Measurements from ENCODE around the gene FYCO1. TPM values are rescaled to one million over a fixed set of nuclear protein-coding genes. Genes with fewer than 3 reads are reported as not detected.

FYCO1 gene
- total and polyA plus RNA-seq, 7 experiments from 2014 or later: 0.95 to 27.5 (median 21.5) TPM

DNA sequence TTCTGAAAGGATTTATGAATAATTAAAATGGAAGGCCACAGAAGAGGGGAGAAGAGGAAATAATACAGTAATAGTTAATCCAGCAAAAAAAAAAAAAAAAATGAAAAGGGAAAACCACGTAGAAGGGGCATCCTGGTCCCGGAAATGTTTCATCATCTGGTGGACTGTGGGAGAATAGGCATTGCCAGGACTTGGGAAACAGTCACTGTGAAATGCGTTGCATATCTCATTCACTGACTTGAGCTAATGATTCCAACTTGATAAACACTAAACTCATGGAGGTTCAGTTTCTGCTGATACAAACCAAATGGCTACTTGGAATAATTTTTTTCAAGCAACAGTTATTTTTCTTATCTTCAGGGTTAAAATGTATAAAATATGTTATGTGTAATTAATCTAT, 28.5 kb upstream of the FYCO1 start:
- H3K27me3 Mint-ChIP-seq: peaks cover 0 to 15% (median 0%) of the 10 kb centered on the region in 5 donors
- H3K36me3 Mint-ChIP-seq: peaks cover 0 to 12% (median 3%) of the 10 kb centered on the region in 5 donors
- ATAC-seq (no peak), DNase-seq (no peak)
- peaks cover 0 to 6% (median 0%) of the 10 kb centered on the region in 3 experiments for H3K9me3 ChIP-seq (ENCODE audit: control insufficient read depth in 2 of 3, low read length in 3 of 3)
- no peak overlapping the region for H3K27ac ChIP-seq (ENCODE audit: low read depth, low read length)
- H3K27me3 ChIP-seq (ENCODE audit: control insufficient read depth in 2 of 2, insufficient read depth in 2 of 2, low read length in 2 of 2): no peaks in the 10 kb centered on the region
- no peak overlapping the region for H3K4me3 ChIP-seq (ENCODE audit: low read length)
- intact Hi-C loops (cut with micrococcal nuclease): no loop called here
- ChIA-PET CTCF (no interaction called here), POLR2A (no interaction called here)
- H3K4me1 ChIP-seq (ENCODE audit: control insufficient read depth in 2 of 2, insufficient read depth in 2 of 2, low read length in 2 of 2): no peaks in the 10 kb centered on the region
- H3K27ac Mint-ChIP-seq: no peak overlapping the region
- H3K4me1 Mint-ChIP-seq: peaks cover 0 to 8% (median 3%) of the 10 kb centered on the region in 7 donors
- H3K9me3 Mint-ChIP-seq: peaks cover 0 to 20% (median 9%) of the 10 kb centered on the region in 11 donors
- H3K36me3 ChIP-seq (ENCODE audit: control insufficient read depth in 2 of 3, insufficient read depth in 3 of 3, low read length in 3 of 3): no peaks in the 10 kb centered on the region
- H3K4me3 Mint-ChIP-seq: no peak overlapping the region

DNA sequence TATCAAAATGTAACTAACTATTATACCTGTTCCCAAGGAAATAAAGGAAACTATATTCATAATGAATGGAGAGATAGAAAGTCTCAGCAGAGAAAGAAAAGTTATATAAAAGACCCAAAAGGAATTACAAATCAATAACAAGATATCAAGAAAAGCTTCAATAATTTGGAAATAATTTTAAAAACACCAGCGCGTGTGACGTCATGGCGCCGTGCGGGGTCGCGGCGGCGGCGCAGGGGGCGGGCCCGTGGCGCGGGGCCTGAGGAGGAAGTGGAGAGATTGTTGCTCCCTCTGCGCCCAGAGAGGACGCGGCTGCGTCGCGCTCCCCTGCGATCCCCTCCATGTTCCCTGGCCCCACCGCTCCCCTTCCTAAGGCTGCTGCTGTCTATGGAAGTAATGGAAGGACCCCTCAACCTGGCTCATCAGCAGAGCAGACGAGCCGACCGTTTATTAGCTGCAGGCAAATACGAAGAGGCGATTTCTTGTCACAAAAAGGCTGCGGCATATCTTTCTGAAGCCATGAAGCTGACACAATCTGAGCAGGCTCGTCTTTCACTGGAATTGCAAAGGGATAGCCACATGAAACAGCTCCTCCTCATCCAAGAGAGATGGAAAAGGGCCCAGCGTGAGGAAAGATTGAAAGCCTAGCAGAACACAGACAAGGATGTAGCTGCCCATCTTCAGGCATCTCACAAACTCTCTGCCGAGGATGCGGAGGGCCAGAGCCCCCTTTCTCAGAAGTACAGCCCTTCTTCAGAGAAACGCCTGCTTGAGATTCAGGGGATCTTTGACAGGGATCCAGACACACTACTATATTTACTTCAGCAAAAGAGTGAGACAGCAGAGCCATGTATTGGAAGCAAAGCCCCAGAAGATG, 27.5 kb upstream of the FYCO1 start:
- POLR2A ChIA-PET: no interaction called here
- Mint-ChIP-seq H3K4me1 (peaks cover 0 to 11% (median 3%) of the 10 kb centered on the region in 7 donors), H3K27ac (no peak overlapping the region), H3K27me3 (peaks cover 0 to 15% (median 0%) of the 10 kb centered on the region in 5 donors), H3K4me3 (no peak overlapping the region), H3K36me3 (peaks cover 0 to 14% (median 0%) of the 10 kb centered on the region in 5 donors), H3K9me3 (peaks cover 0 to 11% (median 7%) of the 10 kb centered on the region in 11 donors)
- no peaks in the 10 kb centered on the region for H3K36me3 ChIP-seq (ENCODE audit: control insufficient read depth in 2 of 3, insufficient read depth in 3 of 3, low read length in 3 of 3)
- intact Hi-C loops (cut with micrococcal nuclease): no loop called here
- no peaks in the 10 kb centered on the region for H3K4me1 ChIP-seq (ENCODE audit: control insufficient read depth in 2 of 2, insufficient read depth in 2 of 2, low read length in 2 of 2)
- no peak overlapping the region for H3K4me3 ChIP-seq (ENCODE audit: low read length)
- no peak overlapping the region for H3K27ac ChIP-seq (ENCODE audit: low read depth, low read length)
- CTCF ChIA-PET: interaction anchor here (0.6 to 1.0 kb wide), 2 partner anchors 55 to 190 kb away, joined by 3 read pairs; no protein-coding TSS in a partner anchor
- no peak for DNase-seq
- no peaks in the 10 kb centered on the region for H3K27me3 ChIP-seq (ENCODE audit: control insufficient read depth in 2 of 2, insufficient read depth in 2 of 2, low read length in 2 of 2)
- H3K9me3 ChIP-seq (ENCODE audit: control insufficient read depth in 2 of 3, low read length in 3 of 3): peaks cover 0 to 5% (median 0%) of the 10 kb centered on the region in 3 experiments
- ATAC-seq: no peak

GRCh38 chr3:46021516-46021915, 25.9 kb upstream of the FYCO1 start:
- DNase-seq (no peak), ATAC-seq (no peak)
- peaks cover 0 to 16% (median 4%) of the 10 kb centered on the region in 7 donors for H3K4me1 Mint-ChIP-seq
- H3K4me3 Mint-ChIP-seq: peak overlapping the region in 1 of 10 donors; percentile 29
- ChIA-PET CTCF (no interaction called here), POLR2A (no interaction called here)
- no peaks in the 10 kb centered on the region for H3K9me3 ChIP-seq (ENCODE audit: control insufficient read depth in 2 of 3, low read length in 3 of 3)
- no peak overlapping the region for H3K4me3 ChIP-seq (ENCODE audit: low read length)
- H3K36me3 Mint-ChIP-seq: peaks cover 0 to 7% (median 0%) of the 10 kb centered on the region in 5 donors
- H3K27me3 ChIP-seq (ENCODE audit: control insufficient read depth in 2 of 2, insufficient read depth in 2 of 2, low read length in 2 of 2): no peaks in the 10 kb centered on the region
- H3K4me1 ChIP-seq (ENCODE audit: control insufficient read depth in 2 of 2, insufficient read depth in 2 of 2, low read length in 2 of 2): no peaks in the 10 kb centered on the region
- H3K27ac ChIP-seq (ENCODE audit: low read depth, low read length): no peak overlapping the region
- H3K27ac Mint-ChIP-seq: peak overlapping the region in 1 of 9 donors; percentile 32
- H3K27me3 Mint-ChIP-seq: peaks cover 0 to 13% (median 0%) of the 10 kb centered on the region in 5 donors
- no peaks in the 10 kb centered on the region for H3K36me3 ChIP-seq (ENCODE audit: control insufficient read depth in 2 of 3, insufficient read depth in 3 of 3, low read length in 3 of 3)
- intact Hi-C loops (cut with micrococcal nuclease): no loop called here
- peaks cover 0 to 4% (median 0%) of the 10 kb centered on the region in 11 donors for H3K9me3 Mint-ChIP-seq

DNA sequence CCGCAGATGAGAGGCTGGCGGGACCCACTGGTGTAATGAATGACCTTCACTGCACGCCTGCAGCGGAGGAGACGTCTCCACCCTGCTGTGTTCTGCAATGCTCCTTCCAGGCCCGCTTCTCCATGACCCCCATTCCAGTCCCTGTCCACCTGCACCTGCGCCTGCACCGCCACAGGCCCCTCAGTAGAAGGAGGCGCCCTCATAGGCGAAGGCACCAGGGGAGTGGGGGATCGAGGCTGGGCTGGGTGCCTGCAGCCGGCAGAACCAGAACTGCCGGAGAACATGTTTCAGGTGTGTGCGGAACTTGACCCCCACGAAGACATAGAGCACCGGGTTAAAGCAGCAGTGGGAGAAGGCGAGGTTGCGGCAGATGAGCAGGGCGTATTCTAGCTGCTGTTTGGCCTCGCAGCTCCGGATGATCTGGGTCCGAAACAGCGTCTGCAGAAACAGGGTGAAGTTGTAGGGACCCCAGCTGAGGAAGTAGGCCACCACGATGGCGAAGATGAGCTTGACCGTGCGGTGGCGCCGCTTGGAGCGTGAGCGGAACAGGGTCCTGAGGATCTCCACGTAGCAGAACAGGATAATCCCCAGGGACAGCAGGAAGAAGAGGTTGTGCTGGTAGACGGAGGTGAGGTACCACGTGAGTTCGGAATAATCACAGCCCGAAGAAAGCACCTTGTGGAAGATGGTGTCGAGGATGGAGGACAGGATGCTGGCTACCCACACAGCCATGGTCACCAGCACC, 25.3 kb upstream of the FYCO1 start:
- Mint-ChIP-seq H3K27me3 (peaks cover 0 to 13% (median 0%) of the 10 kb centered on the region in 5 donors), H3K27ac (peak overlapping the region in 1 of 9 donors; percentile 32), H3K36me3 (peaks cover 0 to 7% (median 0%) of the 10 kb centered on the region in 5 donors), H3K4me1 (peaks cover 0 to 16% (median 4%) of the 10 kb centered on the region in 7 donors), H3K9me3 (peaks cover 0 to 4% (median 0%) of the 10 kb centered on the region in 11 donors), H3K4me3 (peak overlapping the region in 1 of 10 donors; percentile 29)
- Histone ChIP-seq H3K27ac (ENCODE audit: low read depth, low read length) (no peak overlapping the region), H3K4me1 (ENCODE audit: control insufficient read depth in 2 of 2, insufficient read depth in 2 of 2, low read length in 2 of 2) (no peaks in the 10 kb centered on the region), H3K9me3 (ENCODE audit: control insufficient read depth in 2 of 3, low read length in 3 of 3) (no peaks in the 10 kb centered on the region), H3K36me3 (ENCODE audit: control insufficient read depth in 2 of 3, insufficient read depth in 3 of 3, low read length in 3 of 3) (no peaks in the 10 kb centered on the region), H3K4me3 (ENCODE audit: low read length) (no peak overlapping the region), H3K27me3 (ENCODE audit: control insufficient read depth in 2 of 2, insufficient read depth in 2 of 2, low read length in 2 of 2) (no peaks in the 10 kb centered on the region)
- intact Hi-C loops (cut with micrococcal nuclease): no loop called here
- no peak for DNase-seq
- CTCF ChIA-PET: interaction anchor here (1.0 kb wide), 1 partner anchor 47 kb away, joined by 3 read pairs; no protein-coding TSS in a partner anchor
- no peak for ATAC-seq
- POLR2A ChIA-PET: no interaction called here

DNA sequence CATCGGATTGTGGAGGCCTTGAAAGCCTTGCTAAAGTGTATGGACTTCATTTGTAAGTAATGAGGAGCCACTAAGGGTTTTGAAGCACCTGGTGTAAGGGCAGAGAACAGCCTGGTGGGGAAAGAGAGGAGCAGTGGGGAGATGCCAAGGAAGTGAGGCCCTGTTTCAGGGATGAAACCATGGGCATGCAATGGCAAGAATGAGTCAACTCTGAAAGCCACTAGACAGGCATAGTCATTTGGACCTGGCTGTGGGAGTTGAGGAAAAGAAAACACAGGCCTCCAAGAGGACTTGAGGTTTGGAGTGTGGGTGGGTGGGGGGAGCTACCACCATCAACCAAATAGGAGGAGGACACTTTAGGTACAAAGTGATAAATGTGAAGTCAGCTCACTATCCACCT, 24.1 kb upstream of the FYCO1 start:
- POLR2A ChIA-PET: interaction anchor here (0.9 to 1.1 kb wide), 2 partner anchors 9 to 11 kb away, joined by 3 read pairs; no protein-coding TSS in a partner anchor
- Mint-ChIP-seq H3K36me3 (peaks cover 0 to 7% (median 0%) of the 10 kb centered on the region in 5 donors), H3K27ac (peak overlapping the region in 1 of 9 donors; percentile 0), H3K27me3 (peaks cover 0 to 10% (median 0%) of the 10 kb centered on the region in 5 donors), H3K9me3 (peaks cover 0 to 7% (median 0%) of the 10 kb centered on the region in 11 donors), H3K4me3 (no peak overlapping the region), H3K4me1 (peaks cover 4 to 16% (median 8%) of the 10 kb centered on the region in 7 donors)
- ATAC-seq (no peak), DNase-seq (peak in 1 of 9 donors; percentile 43)
- intact Hi-C loops (cut with micrococcal nuclease): no loop called here
- no peaks in the 10 kb centered on the region for H3K4me1 ChIP-seq (ENCODE audit: control insufficient read depth in 2 of 2, insufficient read depth in 2 of 2, low read length in 2 of 2)
- no peaks in the 10 kb centered on the region for H3K27me3 ChIP-seq (ENCODE audit: control insufficient read depth in 2 of 2, insufficient read depth in 2 of 2, low read length in 2 of 2)
- H3K4me3 ChIP-seq (ENCODE audit: low read length): no peak overlapping the region
- H3K36me3 ChIP-seq (ENCODE audit: control insufficient read depth in 2 of 3, insufficient read depth in 3 of 3, low read length in 3 of 3): no peaks in the 10 kb centered on the region
- no peaks in the 10 kb centered on the region for H3K9me3 ChIP-seq (ENCODE audit: control insufficient read depth in 2 of 3, low read length in 3 of 3)
- CTCF ChIA-PET: interaction anchor here (1.0 kb wide), 1 partner anchor 48 kb away, joined by 3 read pairs; no protein-coding TSS in a partner anchor
- H3K27ac ChIP-seq (ENCODE audit: low read depth, low read length): no peak overlapping the region

GRCh38 chr3:46017720-46018119, 22.1 kb upstream of the FYCO1 start:
- Histone ChIP-seq H3K4me3 (ENCODE audit: low read length) (no peak overlapping the region), H3K36me3 (ENCODE audit: control insufficient read depth in 2 of 3, insufficient read depth in 3 of 3, low read length in 3 of 3) (no peaks in the 10 kb centered on the region), H3K27me3 (ENCODE audit: control insufficient read depth in 2 of 2, insufficient read depth in 2 of 2, low read length in 2 of 2) (no peaks in the 10 kb centered on the region), H3K9me3 (ENCODE audit: control insufficient read depth in 2 of 3, low read length in 3 of 3) (no peaks in the 10 kb centered on the region), H3K4me1 (ENCODE audit: control insufficient read depth in 2 of 2, insufficient read depth in 2 of 2, low read length in 2 of 2) (no peaks in the 10 kb centered on the region), H3K27ac (ENCODE audit: low read depth, low read length) (no peak overlapping the region)
- peaks cover 0 to 10% (median 0%) of the 10 kb centered on the region in 5 donors for H3K27me3 Mint-ChIP-seq
- intact Hi-C loops (cut with micrococcal nuclease): no loop called here
- ATAC-seq: peak; percentile 91
- H3K27ac Mint-ChIP-seq: no peak overlapping the region
- ChIA-PET POLR2A (no interaction called here), CTCF (interaction anchor here (1.0 kb wide), 1 partner anchor 9 kb away, joined by 3 read pairs; the partner anchor contains the start of gene XCR1)
- H3K36me3 Mint-ChIP-seq: peaks cover 0 to 9% (median 0%) of the 10 kb centered on the region in 5 donors
- peaks cover 0 to 11% (median 0%) of the 10 kb centered on the region in 11 donors for H3K9me3 Mint-ChIP-seq
- peaks cover 4 to 16% (median 8%) of the 10 kb centered on the region in 7 donors for H3K4me1 Mint-ChIP-seq
- H3K4me3 Mint-ChIP-seq: no peak overlapping the region
- peak in 1 of 9 donors; percentile 35 for DNase-seq

Data from naive thymus-derived CD4-positive, alpha-beta T cell (primary cell).